Stimulated activated CD8-positive, alpha-beta memory T cell treated with anti-CD3 and anti-CD28 coated beads, Interleukin-15, amount 100 ng/mL, for 4 hours (primary cell): Measurements from ENCODE around the gene AACS.
"Not testable (repeated sequence)": the region's sequence is repeated elsewhere in the genome, so short reads cannot be mapped to it uniquely, and the experiment has no call there.

Experiments used
- DNase-seq, 2 donors: peaks; one replicate each; pipeline ENCODE4 v3.0.0-alpha.2; 2020; ENCODE audit warnings: low read depth in 2 of 2

The AACS gene

GRCh38 chr12:125065021-125065918 is at the start of gene AACS:
Gene AACS (plus strand): TSS chr12:125065435. CDS start chr12:125065585, 150 bp downstream.
- DNase-seq, result peak; percentile 42 to 57

GRCh38 chr12:125015680-125016310 is 49.4 kb upstream of the AACS start:
- no peak for DNase-seq

GRCh38 chr12:125017801-125018200 is 47.4 kb upstream of the AACS start:
- no peak for DNase-seq

- no peak for DNase-seq
These were observed 46.9 kb upstream of the AACS start for GRCh38 chr12:125018356-125018755.

- DNase-seq, result no peak
These were observed 44.1 kb upstream of the AACS start for GRCh38 chr12:125021096-125021495.

GRCh38 chr12:125021771-125022170 is 43.5 kb upstream of the AACS start:
- no peak for DNase-seq

- no peak for DNase-seq
These were observed 42.2 kb upstream of the AACS start for GRCh38 chr12:125023065-125023464.

- no peak for DNase-seq
These were observed 40.2 kb upstream of the AACS start for GRCh38 chr12:125024949-125025563.

GRCh38 chr12:125025606-125026235 is 39.5 kb upstream of the AACS start:
- DNase-seq, result no peak

GRCh38 chr12:125028106-125028505 is 37.1 kb upstream of the AACS start:
- no peak for DNase-seq

GRCh38 chr12:125029761-125030358 is 35.4 kb upstream of the AACS start:
- no peak for DNase-seq

- not testable (repeated sequence) for DNase-seq
These were observed 33.8 kb upstream of the AACS start for GRCh38 chr12:125031471-125031870.

- no peak for DNase-seq
These were observed 32.6 kb upstream of the AACS start for GRCh38 chr12:125032466-125033152.

- DNase-seq, result no peak
These were observed 31.9 kb upstream of the AACS start for GRCh38 chr12:125033288-125033687.

GRCh38 chr12:125038976-125039625 is 26.1 kb upstream of the AACS start:
- no peak for DNase-seq

GRCh38 chr12:125049093-125049458 is 16.2 kb upstream of the AACS start:
- DNase-seq, result no peak

- no peak for DNase-seq
These were observed 14.8 kb upstream of the AACS start for GRCh38 chr12:125050446-125050845.

GRCh38 chr12:125050868-125051267 is 14.4 kb upstream of the AACS start:
- DNase-seq, result no peak

- no peak for DNase-seq
These were observed 11.4 kb upstream of the AACS start for GRCh38 chr12:125053821-125054220.

- DNase-seq, result no peak
These were observed 9.6 kb upstream of the AACS start for GRCh38 chr12:125055591-125055990.

- no peak for DNase-seq
These were observed 8.9 kb upstream of the AACS start for GRCh38 chr12:125056306-125056705.
